Measurements from ENCODE around the gene APBB3.
"Not testable (repeated sequence)": the region's sequence is repeated elsewhere in the genome, so short reads cannot be mapped to it uniquely, and the experiment has no call there.

GRCh38 chr5:140579188-140579747, 14.9 kb upstream of the APBB3 start:
- not testable (repeated sequence) for TF ChIP-seq ZNF764 (CRISPR knock-in tag; IDR thresholded peaks at IDR 0.05; ENCODE audit: low read depth); TCF7L2 (IDR thresholded peaks at IDR 0.05; ENCODE audit: low read depth, low read length); CCAR2 (IDR thresholded peaks at IDR 0.05; ENCODE audit: low read depth, low read length); HSF4 (CRISPR knock-in tag; IDR thresholded peaks at IDR 0.05; ENCODE audit: borderline replicate concordance); SIRT6 (IDR thresholded peaks at IDR 0.05; ENCODE audit: low read depth, low read length); ZNF217 (CRISPR knock-in tag; IDR thresholded peaks at IDR 0.05); RAD21 (CRISPR knock-in tag; conservative IDR thresholded peaks at IDR 0.05 in 1 of 2, IDR thresholded peaks at IDR 0.05 in 1 of 2); CREB5 (CRISPR knock-in tag; IDR thresholded peaks at IDR 0.05)

All from K562 (cell line).